Measurements from ENCODE around the gene EPAS1.

GRCh38 chr2:46258937-46259776 is 38.0 kb upstream of the EPAS1 start:
- no peak for TF ChIP-seq SUZ12 (IDR thresholded peaks at IDR 0.05; ENCODE audit: extremely low read depth, insufficient read depth, insufficient read length)
- no peak for TF ChIP-seq ZNF274 (IDR thresholded peaks at IDR 0.05; ENCODE audit: low read depth, low read length)
